GM13976 (cell line): ENCODE measurements around the gene CCDC184.
"Not testable (repeated sequence)": the region's sequence is repeated elsewhere in the genome, so short reads cannot be mapped to it uniquely, and the experiment has no call there.

Experiments used
- DNase-seq: peaks from one replicate; pipeline ENCODE4 v3.0.0; 2012; ENCODE audit warnings: low spot score
- CTCF ChIP-seq: IDR thresholded peaks from 2 replicates; pipeline ENCODE4 v1.5.1; 2012; ENCODE audit warnings: borderline replicate concordance, mild to moderate bottlenecking; ENCODE audit not compliant: insufficient read depth; ENCODE audit errors: extremely low read depth, missing control alignments, control extremely low read depth
- in situ Hi-C: fragments of 300-500 bp; cut with MboI; formaldehyde crosslinking; loops from one replicate; pipeline ENCODE4 v1.12.0; 2022; ENCODE audit warnings: low sequenced_read_pairs, mixed read lengths, inconsistent platforms; ENCODE audit not compliant: unreplicated experiment

Gene CCDC184

GRCh38 chr12:48183091-48183875 lies at the start of gene CCDC184:
CCDC184 (plus strand) TSS chr12:48183644; CDS start chr12:48184123, 479 bp downstream.
- TF ChIP-seq CTCF = peak; percentile 49
- in situ Hi-C loops = no loop called here
- DNase-seq = peak; percentile 87

GRCh38 chr12:48135027-48135426 lies 48.4 kb upstream of the CCDC184 start:
- DNase-seq = no peak
- in situ Hi-C loops = no loop called here
- no peak for TF ChIP-seq CTCF

GRCh38 chr12:48142818-48143674 lies 40.4 kb upstream of the CCDC184 start:
- no peak for DNase-seq
- in situ Hi-C loops = no loop called here
- no peak for TF ChIP-seq CTCF

- no peak for TF ChIP-seq CTCF
- DNase-seq = no peak
- in situ Hi-C loops = no loop called here
These were observed 39.5 kb upstream of the CCDC184 start for GRCh38 chr12:48143898-48144297.

GRCh38 chr12:48145981-48146380 lies 37.5 kb upstream of the CCDC184 start:
- no peak for DNase-seq
- no peak for TF ChIP-seq CTCF
- in situ Hi-C loops = no loop called here

GRCh38 chr12:48151103-48151771 lies 32.2 kb upstream of the CCDC184 start:
- TF ChIP-seq CTCF = no peak
- in situ Hi-C loops = loop anchor here (25.0 kb wide), 2 partner anchors 189 to 439 kb away; partner anchors contain the start of genes RPAP3 and TMEM106C
- DNase-seq = no peak

- in situ Hi-C loops = loop anchor here (25.0 kb wide), 2 partner anchors 193 to 443 kb away; partner anchors contain the start of genes RPAP3 and TMEM106C
- DNase-seq = not testable (repeated sequence)
These were observed 27.7 kb upstream of the CCDC184 start for GRCh38 chr12:48155786-48156185.
